ENCODE results near the gene ITM2C.

ITM2C gene

GRCh38 chr2:230815088-230815487, 49.7 kb upstream of the ITM2C start:
- H3K27ac ChIP-seq (ENCODE audit: extremely low read depth, low read depth, low read length): no peak overlapping the region
- no peak overlapping the region for H3K4me3 ChIP-seq (ENCODE audit: low read depth, low read length)
- H3K4me1 ChIP-seq (ENCODE audit: control insufficient read depth, insufficient read depth, low read length): no peaks in the 10 kb centered on the region
- CTCF ChIA-PET: interaction anchor here (0.6 to 2.2 kb wide), 5 partner anchors 9 to 394 kb away, joined by 3 to 12 read pairs (median 3); no protein-coding TSS in a partner anchor
- H3K9me3 ChIP-seq (ENCODE audit: control insufficient read depth, insufficient read depth, low read depth, low read length): no peaks in the 10 kb centered on the region
- POLR2A ChIA-PET: no interaction called here
- peaks cover 3 to 80% of the 10 kb centered on the region in 2 experiments for H3K36me3 ChIP-seq (ENCODE audit: control insufficient read depth in 2 of 2, insufficient read depth in 1 of 2, low read length in 2 of 2)
- TF ChIP-seq OVOL3 (tag by site-specific recombination; IDR thresholded peaks at IDR 0.05) (no peak), IKZF3 (tag by site-specific recombination; IDR thresholded peaks at IDR 0.05) (no peak), ZNF302 (tag by site-specific recombination; IDR thresholded peaks at IDR 0.05; ENCODE audit: low read depth) (no peak), REPIN1 (tag by site-specific recombination; IDR thresholded peaks at IDR 0.05; ENCODE audit: low read depth) (no peak), ZNF416 (tag by site-specific recombination; IDR thresholded peaks at IDR 0.05) (no peak), ZBTB48 (tag by site-specific recombination; IDR thresholded peaks at IDR 0.05) (no peak), ZNF248 (tag by site-specific recombination; IDR thresholded peaks at IDR 0.05) (no peak), ZNF157 (tag by site-specific recombination; IDR thresholded peaks at IDR 0.05) (no peak), ZNF211 (tag by site-specific recombination; IDR thresholded peaks at IDR 0.05; ENCODE audit: low read depth) (no peak), ZNF664 (tag by site-specific recombination; IDR thresholded peaks at IDR 0.05) (no peak), ZBTB44 (tag by site-specific recombination; IDR thresholded peaks at IDR 0.05) (no peak), ZBTB26 (tag by site-specific recombination; optimal IDR thresholded peaks at IDR 0.05) (no peak), ZNF19 (tag by site-specific recombination; IDR thresholded peaks at IDR 0.05; ENCODE audit: low read depth) (no peak)
- TF ChIP-seq, protein P1, sequence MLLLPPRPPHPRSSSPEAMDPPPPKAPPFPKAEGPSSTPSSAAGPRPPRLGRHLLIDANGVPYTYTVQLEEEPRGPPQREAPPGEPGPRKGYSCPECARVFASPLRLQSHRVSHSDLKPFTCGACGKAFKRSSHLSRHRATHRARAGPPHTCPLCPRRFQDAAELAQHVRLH (tag by site-specific recombination; IDR thresholded peaks at IDR 0.05): no peak
- TF ChIP-seq, protein P2, sequence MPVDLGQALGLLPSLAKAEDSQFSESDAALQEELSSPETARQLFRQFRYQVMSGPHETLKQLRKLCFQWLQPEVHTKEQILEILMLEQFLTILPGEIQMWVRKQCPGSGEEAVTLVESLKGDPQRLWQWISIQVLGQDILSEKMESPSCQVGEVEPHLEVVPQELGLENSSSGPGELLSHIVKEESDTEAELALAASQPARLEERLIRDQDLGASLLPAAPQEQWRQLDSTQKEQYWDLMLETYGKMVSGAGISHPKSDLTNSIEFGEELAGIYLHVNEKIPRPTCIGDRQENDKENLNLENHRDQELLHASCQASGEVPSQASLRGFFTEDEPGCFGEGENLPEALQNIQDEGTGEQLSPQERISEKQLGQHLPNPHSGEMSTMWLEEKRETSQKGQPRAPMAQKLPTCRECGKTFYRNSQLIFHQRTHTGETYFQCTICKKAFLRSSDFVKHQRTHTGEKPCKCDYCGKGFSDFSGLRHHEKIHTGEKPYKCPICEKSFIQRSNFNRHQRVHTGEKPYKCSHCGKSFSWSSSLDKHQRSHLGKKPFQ (tag by site-specific recombination; IDR thresholded peaks at IDR 0.05): no peak
- TF ChIP-seq, protein P3, sequence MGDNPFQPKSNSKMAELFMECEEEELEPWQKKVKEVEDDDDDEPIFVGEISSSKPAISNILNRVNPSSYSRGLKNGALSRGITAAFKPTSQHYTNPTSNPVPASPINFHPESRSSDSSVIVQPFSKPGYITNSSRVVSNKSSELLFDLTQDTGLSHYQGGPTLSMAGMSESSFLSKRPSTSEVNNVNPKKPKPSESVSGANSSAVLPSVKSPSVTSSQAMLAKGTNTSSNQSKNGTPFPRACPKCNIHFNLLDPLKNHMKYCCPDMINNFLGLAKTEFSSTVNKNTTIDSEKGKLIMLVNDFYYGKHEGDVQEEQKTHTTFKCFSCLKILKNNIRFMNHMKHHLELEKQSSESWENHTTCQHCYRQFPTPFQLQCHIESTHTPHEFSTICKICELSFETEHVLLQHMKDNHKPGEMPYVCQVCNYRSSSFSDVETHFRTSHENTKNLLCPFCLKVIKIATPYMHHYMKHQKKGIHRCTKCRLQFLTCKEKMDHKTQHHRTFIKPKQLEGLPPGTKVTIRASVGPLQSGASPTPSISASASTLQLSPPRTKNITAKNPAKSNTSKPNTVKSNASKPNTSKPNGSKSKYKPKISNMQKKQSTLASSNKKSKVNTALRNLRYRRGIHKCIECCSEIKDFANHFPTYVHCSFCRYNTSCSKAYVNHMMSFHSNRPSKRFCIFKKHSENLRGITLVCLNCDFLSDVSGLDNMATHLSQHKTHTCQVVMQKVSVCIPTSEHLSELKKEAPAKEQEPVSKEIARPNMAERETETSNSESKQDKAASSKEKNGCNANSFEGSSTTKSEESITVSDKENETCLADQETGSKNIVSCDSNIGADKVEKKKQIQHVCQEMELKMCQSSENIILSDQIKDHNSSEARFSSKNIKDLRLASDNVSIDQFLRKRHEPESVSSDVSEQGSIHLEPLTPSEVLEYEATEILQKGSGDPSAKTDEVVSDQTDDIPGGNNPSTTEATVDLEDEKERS (tag by site-specific recombination; IDR thresholded peaks at IDR 0.05): no peak
- TF ChIP-seq, protein P4, sequence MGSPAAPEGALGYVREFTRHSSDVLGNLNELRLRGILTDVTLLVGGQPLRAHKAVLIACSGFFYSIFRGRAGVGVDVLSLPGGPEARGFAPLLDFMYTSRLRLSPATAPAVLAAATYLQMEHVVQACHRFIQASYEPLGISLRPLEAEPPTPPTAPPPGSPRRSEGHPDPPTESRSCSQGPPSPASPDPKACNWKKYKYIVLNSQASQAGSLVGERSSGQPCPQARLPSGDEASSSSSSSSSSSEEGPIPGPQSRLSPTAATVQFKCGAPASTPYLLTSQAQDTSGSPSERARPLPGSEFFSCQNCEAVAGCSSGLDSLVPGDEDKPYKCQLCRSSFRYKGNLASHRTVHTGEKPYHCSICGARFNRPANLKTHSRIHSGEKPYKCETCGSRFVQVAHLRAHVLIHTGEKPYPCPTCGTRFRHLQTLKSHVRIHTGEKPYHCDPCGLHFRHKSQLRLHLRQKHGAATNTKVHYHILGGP (tag by site-specific recombination; IDR thresholded peaks at IDR 0.05): no peak

Data from HEK293 (cell line).